Measurements from ENCODE around the gene TNFSF9. TPM values are rescaled to one million over a fixed set of nuclear protein-coding genes. Genes with fewer than 3 reads are reported as not detected.
"Not testable (repeated sequence)": the region's sequence is repeated elsewhere in the genome, so short reads cannot be mapped to it uniquely, and the experiment has no call there.

Gene TNFSF9
- total RNA-seq, 2 experiments from 2014 or later, result 1.5 to 1.8 TPM

DNA sequence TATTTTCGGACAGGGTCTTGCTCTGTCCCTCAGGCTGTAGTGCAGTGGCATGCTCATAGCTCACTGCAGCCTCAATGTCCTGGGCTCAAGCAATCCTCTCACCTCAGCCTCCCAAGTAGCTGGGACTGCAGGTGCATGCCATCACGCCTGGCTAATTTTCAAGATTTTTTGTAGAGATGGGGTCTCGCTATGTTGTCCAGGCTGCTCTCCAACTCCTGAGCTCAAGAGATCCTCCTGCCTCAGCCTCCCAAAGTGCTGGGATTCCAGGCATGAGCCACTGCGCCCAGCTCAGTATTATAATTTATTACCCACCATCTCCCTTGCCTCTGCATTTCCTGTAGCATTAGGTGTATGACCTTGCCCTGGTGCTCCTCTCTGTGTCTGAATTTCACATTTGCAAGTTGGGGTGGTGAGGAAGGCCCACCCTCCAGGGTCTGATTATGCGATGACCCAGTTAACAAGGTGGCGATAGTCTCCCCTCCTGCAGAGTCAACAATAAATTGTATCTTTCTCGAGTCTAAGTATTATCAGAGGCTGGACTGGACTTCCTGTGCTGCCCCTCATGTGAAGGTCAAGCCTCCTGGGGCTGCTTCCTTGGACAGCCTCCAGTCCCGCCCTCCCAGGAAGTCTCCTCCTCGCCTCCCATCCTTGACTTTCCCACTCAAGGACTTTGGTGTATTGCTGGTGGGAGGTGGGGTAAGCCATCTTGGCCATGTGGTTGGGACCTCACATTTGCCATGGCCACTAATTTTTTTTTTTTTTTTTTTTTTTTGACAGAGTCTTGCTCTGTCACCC, 27.2 kb upstream of the TNFSF9 start:
- Histone ChIP-seq H3K27ac (ENCODE audit: low read depth in 1 of 2, low read length in 2 of 2) (no peak overlapping the region), H3K36me3 (ENCODE audit: insufficient read depth, low read length) (no peaks in the 10 kb centered on the region), H3K4me3 (ENCODE audit: low read length) (no peak overlapping the region), H3K9me3 (ENCODE audit: control insufficient read depth in 1 of 2, insufficient read depth in 1 of 2, low read length in 2 of 2) (no peaks in the 10 kb centered on the region), H3K27me3 (ENCODE audit: control insufficient read depth in 1 of 2, insufficient read depth in 2 of 2, low read length in 2 of 2) (peaks cover 13 to 21% of the 10 kb centered on the region in 2 experiments), H3K4me1 (ENCODE audit: insufficient read depth, low read length) (peaks cover 24% of the 10 kb centered on the region)
- H3K27me3 Mint-ChIP-seq, result peaks cover 23% of the 10 kb centered on the region
- H3K4me3 Mint-ChIP-seq, result peak overlapping the region; percentile 72
- TF ChIP-seq, protein P1, sequence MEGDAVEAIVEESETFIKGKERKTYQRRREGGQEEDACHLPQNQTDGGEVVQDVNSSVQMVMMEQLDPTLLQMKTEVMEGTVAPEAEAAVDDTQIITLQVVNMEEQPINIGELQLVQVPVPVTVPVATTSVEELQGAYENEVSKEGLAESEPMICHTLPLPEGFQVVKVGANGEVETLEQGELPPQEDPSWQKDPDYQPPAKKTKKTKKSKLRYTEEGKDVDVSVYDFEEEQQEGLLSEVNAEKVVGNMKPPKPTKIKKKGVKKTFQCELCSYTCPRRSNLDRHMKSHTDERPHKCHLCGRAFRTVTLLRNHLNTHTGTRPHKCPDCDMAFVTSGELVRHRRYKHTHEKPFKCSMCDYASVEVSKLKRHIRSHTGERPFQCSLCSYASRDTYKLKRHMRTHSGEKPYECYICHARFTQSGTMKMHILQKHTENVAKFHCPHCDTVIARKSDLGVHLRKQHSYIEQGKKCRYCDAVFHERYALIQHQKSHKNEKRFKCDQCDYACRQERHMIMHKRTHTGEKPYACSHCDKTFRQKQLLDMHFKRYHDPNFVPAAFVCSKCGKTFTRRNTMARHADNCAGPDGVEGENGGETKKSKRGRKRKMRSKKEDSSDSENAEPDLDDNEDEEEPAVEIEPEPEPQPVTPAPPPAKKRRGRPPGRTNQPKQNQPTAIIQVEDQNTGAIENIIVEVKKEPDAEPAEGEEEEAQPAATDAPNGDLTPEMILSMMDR (IDR thresholded peaks at IDR 0.05), result no peak
- peaks cover 15% of the 10 kb centered on the region for H3K4me1 Mint-ChIP-seq (ENCODE audit: low read depth)
- ChIA-PET CTCF (no interaction called here), POLR2A (no interaction called here)
- intact Hi-C loops (cut with DNase I, micrococcal nuclease), result loop anchor here (1.0 to 10.0 kb wide), 7 partner anchors 13 to 221 kb away; partner anchors contain the start of genes CRB3 (in 1 of the 2), GTF2F1 (in 1 of the 2) and KHSRP (in 1 of the 2)
- H3K9me3 Mint-ChIP-seq, result no peaks in the 10 kb centered on the region
- H3K36me3 Mint-ChIP-seq (ENCODE audit: low read depth), result no peaks in the 10 kb centered on the region
- no peak for ATAC-seq (ENCODE audit: poor library complexity)
- DNase-seq, result no peak
- no peak overlapping the region for H3K27ac Mint-ChIP-seq

DNA sequence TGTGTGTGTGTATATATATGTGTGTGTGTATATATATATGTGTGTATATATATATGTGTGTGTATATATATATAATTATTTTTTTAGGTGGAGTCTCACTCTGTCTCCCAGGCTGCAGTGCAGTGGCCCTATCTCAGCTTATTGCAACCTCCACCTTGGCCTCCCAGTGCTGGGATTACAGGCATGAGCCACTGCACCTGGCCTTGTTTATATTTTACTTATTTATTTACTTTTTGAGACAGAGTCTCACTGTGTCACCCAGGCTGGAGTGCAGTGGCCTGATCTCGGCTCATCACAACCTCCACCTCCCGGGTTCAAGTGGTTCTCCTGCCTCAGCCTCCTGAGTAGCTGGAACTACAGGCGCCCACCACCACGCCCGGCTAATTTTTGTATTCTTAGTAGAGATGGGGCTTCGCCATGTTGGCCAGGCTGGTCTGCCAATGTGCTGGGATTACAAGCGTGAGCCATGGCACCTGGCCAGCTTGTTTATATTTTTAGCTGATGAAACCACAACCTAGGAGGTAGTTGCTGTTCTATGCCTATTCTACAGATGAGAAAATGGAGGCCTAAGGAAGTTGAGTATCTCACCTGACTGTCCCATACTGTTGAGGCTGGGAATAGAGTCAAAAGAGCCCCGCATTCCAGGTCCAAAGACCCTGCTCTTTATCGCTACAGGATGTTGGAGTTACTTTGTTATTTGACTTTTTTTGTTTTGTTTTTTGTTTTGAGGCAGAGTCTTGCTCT, 22.6 kb upstream of the TNFSF9 start:
- intact Hi-C loops (cut with DNase I, micrococcal nuclease), result loop anchor here (5.0 to 10.0 kb wide), 3 partner anchors 113 to 291 kb away; partner anchors contain the start of gene GTF2F1 (in 1 of the 2)
- H3K27ac Mint-ChIP-seq; H3K4me1 ChIP-seq (ENCODE audit: insufficient read depth, low read length); H3K36me3 ChIP-seq (ENCODE audit: insufficient read depth, low read length); H3K4me3 ChIP-seq (ENCODE audit: low read length); POLR2A ChIA-PET; H3K27ac ChIP-seq (ENCODE audit: low read depth in 1 of 2, low read length in 2 of 2); H3K27me3 ChIP-seq (ENCODE audit: control insufficient read depth in 1 of 2, insufficient read depth in 2 of 2, low read length in 2 of 2); H3K9me3 Mint-ChIP-seq; H3K4me3 Mint-ChIP-seq; ATAC-seq (ENCODE audit: poor library complexity); DNase-seq; H3K36me3 Mint-ChIP-seq (ENCODE audit: low read depth); H3K9me3 ChIP-seq (ENCODE audit: control insufficient read depth in 1 of 2, insufficient read depth in 1 of 2, low read length in 2 of 2): not testable (repeated sequence)
- Mint-ChIP-seq H3K27me3 (peaks cover 12% of the 10 kb centered on the region), H3K4me1 (ENCODE audit: low read depth) (peaks cover 10% of the 10 kb centered on the region)
- CTCF ChIA-PET, result interaction anchor here (0.6 to 1.3 kb wide), 2 partner anchors 9 to 143 kb away, joined by 3 to 4 read pairs; no protein-coding TSS in a partner anchor

DNA sequence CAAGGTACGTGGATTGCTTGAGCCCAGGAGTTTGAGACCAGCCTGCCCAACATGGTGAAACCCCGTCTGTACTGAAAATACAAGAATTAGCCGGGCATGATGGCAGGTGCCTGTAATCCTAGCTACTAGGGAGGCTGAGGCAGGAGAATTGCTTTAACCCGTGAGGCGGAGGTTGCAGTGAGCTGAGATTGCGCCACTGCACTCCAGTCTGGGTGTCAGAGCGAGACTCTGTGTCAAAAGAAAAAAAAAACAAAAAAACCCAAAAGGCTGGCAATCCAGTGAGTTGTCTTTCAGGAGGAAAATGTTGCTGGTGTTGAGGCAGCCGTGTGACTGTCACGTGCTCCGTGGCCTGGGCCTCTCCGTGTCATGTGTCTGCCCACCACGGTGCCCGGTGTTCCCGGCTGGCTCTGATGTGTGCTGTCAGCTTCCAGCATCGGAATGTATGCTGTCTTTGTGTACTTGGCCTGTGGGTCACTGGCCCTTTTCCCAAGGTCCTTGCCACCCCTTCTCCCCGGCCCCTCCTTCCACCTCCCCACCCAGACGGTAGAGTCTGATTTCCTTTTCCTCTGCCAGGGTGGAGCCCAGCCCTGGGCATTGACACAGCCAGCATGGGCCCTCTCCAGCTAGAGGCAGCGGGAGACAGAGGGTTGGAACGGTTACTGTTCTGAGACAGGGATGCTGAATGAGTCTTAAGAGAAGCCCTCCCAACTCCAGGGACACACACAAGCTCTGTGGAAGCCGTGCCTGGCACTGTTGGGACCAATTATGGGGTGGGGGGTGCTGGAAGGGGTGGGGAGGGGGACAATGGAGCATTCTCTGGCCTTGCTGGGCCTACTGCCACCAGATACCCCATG, 21.5 kb upstream of the TNFSF9 start:
- DNase-seq (no peak), ATAC-seq (ENCODE audit: poor library complexity) (no peak)
- ChIA-PET POLR2A (no interaction called here), CTCF (no interaction called here)
- no peaks in the 10 kb centered on the region for H3K9me3 Mint-ChIP-seq
- H3K9me3 ChIP-seq (ENCODE audit: control insufficient read depth in 1 of 2, insufficient read depth in 1 of 2, low read length in 2 of 2), result no peaks in the 10 kb centered on the region
- intact Hi-C loops (cut with DNase I, micrococcal nuclease), result loop anchor here (5.0 to 10.0 kb wide), 3 partner anchors 115 to 292 kb away; partner anchors contain the start of gene GTF2F1 (in 1 of the 2)
- H3K27me3 Mint-ChIP-seq, result peaks cover 6% of the 10 kb centered on the region
- no peak overlapping the region for H3K27ac ChIP-seq (ENCODE audit: low read depth in 1 of 2, low read length in 2 of 2)
- TF ChIP-seq, protein P1 (IDR thresholded peaks at IDR 0.05), result no peak
- no peaks in the 10 kb centered on the region for H3K36me3 ChIP-seq (ENCODE audit: insufficient read depth, low read length)
- H3K4me3 Mint-ChIP-seq, result no peak overlapping the region
- no peak overlapping the region for H3K27ac Mint-ChIP-seq
- H3K4me1 Mint-ChIP-seq (ENCODE audit: low read depth), result peaks cover 6% of the 10 kb centered on the region
- H3K4me3 ChIP-seq (ENCODE audit: low read length), result no peak overlapping the region
- no peaks in the 10 kb centered on the region for H3K27me3 ChIP-seq (ENCODE audit: control insufficient read depth in 1 of 2, insufficient read depth in 2 of 2, low read length in 2 of 2)
- no peaks in the 10 kb centered on the region for H3K36me3 Mint-ChIP-seq (ENCODE audit: low read depth)
- peaks cover 6% of the 10 kb centered on the region for H3K4me1 ChIP-seq (ENCODE audit: insufficient read depth, low read length)
